HG03457 (cell line): Measurements from ENCODE around the gene PAX5.

ENCODE experiments used
- ATAC-seq: cut with Tn5 transposase; IDR thresholded peaks from one replicate; pipeline ENCODE4 v1.9.1; 2021; ENCODE audit warnings: moderate number of reproducible peaks; ENCODE audit not compliant: unreplicated experiment

The PAX5 gene

GRCh38 chr9:36962691-36963090 lies 71.4 kb downstream of the PAX5 start:
- no peak for ATAC-seq

- no peak for ATAC-seq
These were observed 72.3 kb downstream of the PAX5 start for GRCh38 chr9:36961561-36962325.

- ATAC-seq = no peak
These were observed 73.0 kb downstream of the PAX5 start for GRCh38 chr9:36961051-36961450.

- no peak for ATAC-seq
These were observed 73.5 kb downstream of the PAX5 start for GRCh38 chr9:36960575-36960955.

GRCh38 chr9:36959681-36960574 lies 74.1 kb downstream of the PAX5 start:
- ATAC-seq = no peak

- ATAC-seq = no peak
These were observed 77.2 kb downstream of the PAX5 start for GRCh38 chr9:36956908-36957307.

- ATAC-seq = no peak
These were observed 83.7 kb downstream of the PAX5 start for GRCh38 chr9:36950389-36950788.

GRCh38 chr9:36949466-36949865 lies 84.6 kb downstream of the PAX5 start:
- no peak for ATAC-seq

- no peak for ATAC-seq
These were observed 86.0 kb downstream of the PAX5 start for GRCh38 chr9:36948051-36948450.

- no peak for ATAC-seq
These were observed 87.4 kb downstream of the PAX5 start for GRCh38 chr9:36946653-36947052.

- ATAC-seq = no peak
These were observed 88.1 kb downstream of the PAX5 start for GRCh38 chr9:36945999-36946398.

GRCh38 chr9:36942891-36943290 lies 91.2 kb downstream of the PAX5 start:
- ATAC-seq = no peak

GRCh38 chr9:36941441-36941840 lies 92.6 kb downstream of the PAX5 start:
- no peak for ATAC-seq

GRCh38 chr9:36940881-36941280 lies 93.2 kb downstream of the PAX5 start:
- no peak for ATAC-seq

- no peak for ATAC-seq
These were observed 93.6 kb downstream of the PAX5 start for GRCh38 chr9:36940500-36940853.

GRCh38 chr9:36939655-36940499 lies 94.2 kb downstream of the PAX5 start:
- ATAC-seq = no peak

GRCh38 chr9:36939214-36939613 lies 94.9 kb downstream of the PAX5 start:
- no peak for ATAC-seq

GRCh38 chr9:36938617-36939016 lies 95.5 kb downstream of the PAX5 start:
- ATAC-seq = no peak

GRCh38 chr9:36937951-36938350 lies 96.1 kb downstream of the PAX5 start:
- no peak for ATAC-seq

- no peak for ATAC-seq
These were observed 96.7 kb downstream of the PAX5 start for GRCh38 chr9:36937346-36937745.

GRCh38 chr9:36936498-36936831 lies 97.6 kb downstream of the PAX5 start:
- ATAC-seq = no peak
